A549 (cell line): Measurements from ENCODE around the gene PKD1.

ENCODE experiments used
- CBX8 ChIP-seq: fragments of 200-600 bp; sonication (generic); IDR thresholded peaks from 2 replicates; pipeline ENCODE4 v1.6.1; 2016
- EHMT2 ChIP-seq: fragments of 200-600 bp; sonication (generic); IDR thresholded peaks from 2 replicates; pipeline ENCODE4 v1.6.1; 2016; ENCODE audit warnings: antibody characterized with exemption, low read depth, mild to moderate bottlenecking, moderate library complexity
- FOSL2 ChIP-seq, 2 experiments: fragments of 450-650 bp in 1 of 2; fragments of >200 bp in 1 of 2; sonication (Bioruptor Twin) in 1 of 2; formaldehyde crosslinking; IDR thresholded peaks; 2 replicates each; pipeline versions ENCODE4 v1.5.0 to v1.6.1; 2016 to 2020; ENCODE audit warnings: mild to moderate bottlenecking in 1 of 2, moderate library complexity in 1 of 2
- HDAC2 ChIP-seq: fragments of 200-600 bp; sonication (generic); IDR thresholded peaks from 2 replicates; pipeline ENCODE4 v1.6.1; 2016
- MAZ ChIP-seq: fragments of 150-350 bp; IDR thresholded peaks from 2 replicates; pipeline ENCODE4 v1.6.1; 2014; ENCODE audit warnings: antibody characterized with exemption, low read depth, low read length, borderline replicate concordance
- POLR2A ChIP-seq: IDR thresholded peaks from 2 replicates; pipeline ENCODE4 v1.6.1; 2012; ENCODE audit warnings: mild to moderate bottlenecking, low read length
- RAD21 ChIP-seq, 2 experiments: fragments of >200 bp in 1 of 2; sonication (Bioruptor Twin) in 1 of 2; formaldehyde crosslinking in 1 of 2; IDR thresholded peaks in 1 of 2; conservative IDR thresholded peaks in 1 of 2; 2 replicates in 1 of 2; 3 replicates in 1 of 2; pipeline ENCODE4 v1.6.1; 2012 to 2018; ENCODE audit warnings: inconsistent platforms in 1 of 2
- TP53 ChIP-seq: fragments of 250-450 bp; sonication (Bioruptor Pico); IDR thresholded peaks from 2 replicates; pipeline ENCODE4 v1.5.0; 2021; ENCODE audit warnings: mild to moderate bottlenecking, moderate library complexity
- ZNF302 ChIP-seq: fragments of 250-450 bp; sonication (Bioruptor Pico); IDR thresholded peaks from 2 replicates; pipeline ENCODE4 v1.9.0; 2021; ENCODE audit warnings: inconsistent platforms, mild to moderate bottlenecking, moderate library complexity
- TF ChIP-seq, protein P1 (sequence below): fragments of >200 bp; sonication (Bioruptor Twin); formaldehyde crosslinking; IDR thresholded peaks from 3 replicates; pipeline ENCODE4 v1.5.1; 2016
- TF ChIP-seq, protein P2 (sequence below): IDR thresholded peaks from 2 replicates; pipeline ENCODE4 v1.6.1; 2012
- TF ChIP-seq, protein P3 (sequence below): IDR thresholded peaks from 2 replicates; pipeline ENCODE4 v1.6.1; 2012

DNA sequence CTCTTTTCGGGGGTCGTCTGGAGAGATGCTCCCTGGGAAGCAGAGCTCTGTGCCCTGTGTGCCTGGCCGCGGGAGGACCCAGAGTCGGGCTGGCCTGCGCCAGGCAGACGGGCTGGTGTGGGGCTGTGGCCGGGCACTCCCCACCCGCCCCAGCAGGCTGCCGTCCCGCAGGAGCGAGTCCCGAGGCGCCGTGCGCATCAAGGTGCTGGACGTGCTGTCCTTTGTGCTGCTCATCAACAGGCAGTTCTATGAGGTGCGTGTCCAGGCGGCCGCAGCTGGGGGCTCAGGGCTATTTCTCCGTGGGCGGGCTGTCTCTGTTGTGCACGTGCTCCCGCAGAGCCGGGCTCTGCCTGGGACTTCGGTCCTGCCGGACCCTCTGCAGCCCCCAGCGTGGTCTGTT is 72.9 kb downstream of the PKD1 start:
- TF ChIP-seq HDAC2: no peak
- TF ChIP-seq, protein P1, sequence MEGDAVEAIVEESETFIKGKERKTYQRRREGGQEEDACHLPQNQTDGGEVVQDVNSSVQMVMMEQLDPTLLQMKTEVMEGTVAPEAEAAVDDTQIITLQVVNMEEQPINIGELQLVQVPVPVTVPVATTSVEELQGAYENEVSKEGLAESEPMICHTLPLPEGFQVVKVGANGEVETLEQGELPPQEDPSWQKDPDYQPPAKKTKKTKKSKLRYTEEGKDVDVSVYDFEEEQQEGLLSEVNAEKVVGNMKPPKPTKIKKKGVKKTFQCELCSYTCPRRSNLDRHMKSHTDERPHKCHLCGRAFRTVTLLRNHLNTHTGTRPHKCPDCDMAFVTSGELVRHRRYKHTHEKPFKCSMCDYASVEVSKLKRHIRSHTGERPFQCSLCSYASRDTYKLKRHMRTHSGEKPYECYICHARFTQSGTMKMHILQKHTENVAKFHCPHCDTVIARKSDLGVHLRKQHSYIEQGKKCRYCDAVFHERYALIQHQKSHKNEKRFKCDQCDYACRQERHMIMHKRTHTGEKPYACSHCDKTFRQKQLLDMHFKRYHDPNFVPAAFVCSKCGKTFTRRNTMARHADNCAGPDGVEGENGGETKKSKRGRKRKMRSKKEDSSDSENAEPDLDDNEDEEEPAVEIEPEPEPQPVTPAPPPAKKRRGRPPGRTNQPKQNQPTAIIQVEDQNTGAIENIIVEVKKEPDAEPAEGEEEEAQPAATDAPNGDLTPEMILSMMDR: no peak
- no peak for TF ChIP-seq TP53 (CRISPR knock-in tag)
- no peak for TF ChIP-seq EHMT2
- TF ChIP-seq, protein P2, sequence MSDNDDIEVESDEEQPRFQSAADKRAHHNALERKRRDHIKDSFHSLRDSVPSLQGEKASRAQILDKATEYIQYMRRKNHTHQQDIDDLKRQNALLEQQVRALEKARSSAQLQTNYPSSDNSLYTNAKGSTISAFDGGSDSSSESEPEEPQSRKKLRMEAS: no peak
- TF ChIP-seq FOSL2 (IDR thresholded peaks at IDR 0.05): no peak
- TF ChIP-seq FOSL2 (CRISPR knock-in tag; IDR thresholded peaks at IDR 0.05): no peak
- TF ChIP-seq POLR2A: no peak
- TF ChIP-seq MAZ: no peak
- no peak for TF ChIP-seq CBX8
- no peak for TF ChIP-seq ZNF302 (CRISPR knock-in tag)
- TF ChIP-seq, protein P3, sequence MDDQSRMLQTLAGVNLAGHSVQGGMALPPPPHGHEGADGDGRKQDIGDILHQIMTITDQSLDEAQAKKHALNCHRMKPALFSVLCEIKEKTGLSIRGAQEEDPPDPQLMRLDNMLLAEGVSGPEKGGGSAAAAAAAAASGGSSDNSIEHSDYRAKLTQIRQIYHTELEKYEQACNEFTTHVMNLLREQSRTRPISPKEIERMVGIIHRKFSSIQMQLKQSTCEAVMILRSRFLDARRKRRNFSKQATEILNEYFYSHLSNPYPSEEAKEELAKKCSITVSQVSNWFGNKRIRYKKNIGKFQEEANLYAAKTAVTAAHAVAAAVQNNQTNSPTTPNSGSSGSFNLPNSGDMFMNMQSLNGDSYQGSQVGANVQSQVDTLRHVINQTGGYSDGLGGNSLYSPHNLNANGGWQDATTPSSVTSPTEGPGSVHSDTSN: no peak
- no peak for TF ChIP-seq RAD21 (conservative IDR thresholded peaks at IDR 0.05 in 1 of 2, IDR thresholded peaks at IDR 0.05 in 1 of 2)
